ENCODE data around the gene CDV3.

DNA sequence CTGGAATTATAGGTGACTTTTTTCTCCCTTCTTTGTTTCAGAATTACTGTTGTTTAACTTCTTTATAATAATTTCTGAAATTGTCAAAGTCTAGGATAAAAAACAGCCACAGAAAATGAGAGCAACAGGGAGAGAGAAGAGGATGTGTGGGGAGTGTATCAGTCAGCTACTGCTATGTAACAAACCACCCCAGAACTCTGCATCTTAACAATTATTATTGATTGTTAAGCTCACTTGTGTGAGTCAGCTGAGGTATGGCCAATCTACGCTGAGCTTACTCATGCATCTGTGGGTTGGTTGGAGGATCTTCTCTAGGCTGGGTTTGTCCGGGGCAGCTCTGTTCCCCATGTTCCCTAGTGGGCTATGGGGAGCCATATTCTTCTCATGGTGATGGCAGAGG lies 43.7 kb upstream of the CDV3 start:
- TF ChIP-seq CTCF (conservative IDR thresholded peaks at IDR 0.05; ENCODE audit: low read depth, low read length), result no peak
- no peak for TF ChIP-seq EZH2 (IDR thresholded peaks at IDR 0.05; ENCODE audit: borderline replicate concordance, low read depth, low read length, poor library complexity, severe bottlenecking)

Data from A673 (cell line).